Colonic mucosa (tissue), 4 donors: ENCODE data around the gene AFF4. TPM values are rescaled to one million over a fixed set of nuclear protein-coding genes. Genes with fewer than 3 reads are reported as not detected.
"Not testable (repeated sequence)": the region's sequence is repeated elsewhere in the genome, so short reads cannot be mapped to it uniquely, and the experiment has no call there.

Source experiments
- DNase-seq: peaks from one replicate; pipeline ENCODE4 v3.0.0-alpha.2; 2020
- H3K27ac ChIP-seq: fragments of 200-600 bp; one replicate; pipeline ENCODE4 v1.8.0; 2021
- H3K27me3 ChIP-seq: fragments of 200-600 bp; one replicate; pipeline ENCODE4 v1.8.0; 2021
- H3K36me3 ChIP-seq: fragments of 200-600 bp; one replicate; pipeline ENCODE4 v1.8.0; 2021
- H3K4me1 ChIP-seq: fragments of 200-600 bp; one replicate; pipeline ENCODE4 v1.8.0; 2021; ENCODE audit warnings: mild to moderate bottlenecking
- H3K4me3 ChIP-seq: fragments of 200-600 bp; one replicate; pipeline ENCODE4 v1.8.0; 2021
- H3K9ac ChIP-seq, 2 donors: one replicate each; pipeline ENCODE4 v1.7.0; 2013; ENCODE audit warnings: control low read depth in 2 of 2, low read depth in 2 of 2, low read length in 2 of 2
- H3K9me3 ChIP-seq: fragments of 200-600 bp; one replicate; pipeline ENCODE4 v1.8.0; 2021
- CTCF ChIP-seq: fragments of 200-600 bp; IDR thresholded peaks from one replicate; pipeline ENCODE4 v1.8.0; 2022; ENCODE audit warnings: antibody characterized with exemption, mild to moderate bottlenecking
- intact Hi-C: fragments of 100-400 bp; cut with DNase I; formaldehyde crosslinking; loops from one replicate; pipeline ENCODE4 v1.14.1; 2022
- total RNA-seq, 2 donors: library from RNA; stranded (reverse); fragmentation: NEBNext Ultra II Directional in 1 of 2; extraction: Animal tissue kit (Norgen Biotek cat#: 25700) in 1 of 2; gene quantifications; one replicate each; pipeline ENCODE4 v1.2.1, GENCODE V29; 2021
- donor health status: healthy.
- donor health status: DM: no; HTN: no; CAD: no.
- donor health status: DM: no; HTN: no; CAD: no.

Gene AFF4
- total RNA-seq = 10 to 100 TPM; 42.4 to 75.2 TPM

GRCh38 chr5:132963171-132964104, at the start of gene AFF4:
AFF4 (minus strand) TSS chr5:132963634; CDS start chr5:132937189, 26,445 bp downstream.
- Histone ChIP-seq H3K27me3 (no peaks in the 10 kb centered on the region), H3K9me3 (no peaks in the 10 kb centered on the region), H3K4me3 (peak within 1 kb of the TSS; percentile 82), H3K27ac (peak within 1 kb of the TSS; percentile 99), H3K4me1 (no peaks in the 10 kb centered on the region), H3K9ac (peak within 1 kb of the TSS; percentile 82 to 92), H3K36me3 (no peaks in the 10 kb centered on the region)
- intact Hi-C loops = loop anchor here (5.0 kb wide), 1 partner anchor 89 kb away; the partner anchor contains the start of gene HSPA4
- DNase-seq = peak; percentile 97
- no peak for TF ChIP-seq CTCF

- H3K9me3 ChIP-seq, H3K4me1 ChIP-seq, DNase-seq, H3K27ac ChIP-seq, H3K36me3 ChIP-seq, H3K4me3 ChIP-seq, H3K27me3 ChIP-seq, H3K9ac ChIP-seq, intact Hi-C loops: not testable (repeated sequence)
These were observed 45.0 kb upstream of the AFF4 start for GRCh38 chr5:133008455-133008854.

- TF ChIP-seq CTCF = no peak
- no peak for DNase-seq
- no peaks in the 10 kb centered on the region for H3K36me3 ChIP-seq
- H3K4me3 ChIP-seq = no peak overlapping the region
- intact Hi-C loops = no loop called here
- H3K9ac ChIP-seq = no peak overlapping the region
- no peaks in the 10 kb centered on the region for H3K9me3 ChIP-seq
- H3K4me1 ChIP-seq = no peaks in the 10 kb centered on the region
- H3K27ac ChIP-seq = no peak overlapping the region
- no peaks in the 10 kb centered on the region for H3K27me3 ChIP-seq
These were observed 43.2 kb upstream of the AFF4 start for GRCh38 chr5:133006653-133007052.

GRCh38 chr5:132999246-132999645, 35.8 kb upstream of the AFF4 start:
- no peak for DNase-seq
- H3K27me3 ChIP-seq = no peaks in the 10 kb centered on the region
- no peaks in the 10 kb centered on the region for H3K4me1 ChIP-seq
- no peak overlapping the region for H3K9ac ChIP-seq
- intact Hi-C loops = no loop called here
- H3K36me3 ChIP-seq = no peaks in the 10 kb centered on the region
- H3K9me3 ChIP-seq = no peaks in the 10 kb centered on the region
- no peak for TF ChIP-seq CTCF
- H3K4me3 ChIP-seq = no peak overlapping the region
- H3K27ac ChIP-seq = no peak overlapping the region

GRCh38 chr5:132998556-132998955, 35.1 kb upstream of the AFF4 start:
- no peaks in the 10 kb centered on the region for H3K9me3 ChIP-seq

More at GRCh38 chr5:132998556-132998955, 35.1 kb upstream of the AFF4 start:
- H3K27me3 ChIP-seq = no peaks in the 10 kb centered on the region
- no peak for TF ChIP-seq CTCF
- no peaks in the 10 kb centered on the region for H3K4me1 ChIP-seq
- no peak overlapping the region for H3K27ac ChIP-seq
- DNase-seq = no peak
- no peak overlapping the region for H3K4me3 ChIP-seq
- no peaks in the 10 kb centered on the region for H3K36me3 ChIP-seq
- H3K9ac ChIP-seq = no peak overlapping the region
- intact Hi-C loops = no loop called here
